Activated gamma-delta T cell (primary cell): ENCODE results near the gene SAMHD1.
"Not testable (repeated sequence)": the region's sequence is repeated elsewhere in the genome, so short reads cannot be mapped to it uniquely, and the experiment has no call there.

Source experiments
- DNase-seq: peaks from one replicate; lab custom pipeline; 2025; lab: John Stamatoyannopoulos, UW

SAMHD1 gene

GRCh38 chr20:36916199-36916598 is 35.3 kb downstream of the SAMHD1 start:
- DNase-seq = no peak

DNA sequence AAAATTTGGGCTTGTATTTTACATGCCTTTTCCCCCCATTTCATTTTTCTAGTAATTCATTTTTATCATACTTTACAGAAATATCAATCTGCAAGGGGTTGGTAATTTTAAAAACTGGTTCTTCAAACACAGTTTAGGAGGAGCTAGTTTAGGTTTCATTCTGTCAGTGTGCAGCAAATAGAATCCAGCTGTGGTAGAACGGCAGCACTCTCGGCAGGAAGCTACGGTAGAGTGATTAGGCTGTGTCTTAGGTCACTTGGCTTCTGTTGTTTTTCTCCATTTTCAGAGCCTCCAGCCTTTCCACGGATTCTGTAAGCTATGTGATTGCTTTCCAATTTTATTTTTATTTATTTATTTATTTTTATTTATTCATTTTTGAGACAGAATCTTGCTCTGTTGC is 42.9 kb downstream of the SAMHD1 start:
- DNase-seq = no peak

GRCh38 chr20:36906086-36906485 is 45.4 kb downstream of the SAMHD1 start:
- not testable (repeated sequence) for DNase-seq

GRCh38 chr20:36905566-36905965 is 45.9 kb downstream of the SAMHD1 start:
- not testable (repeated sequence) for DNase-seq

- no peak for DNase-seq
Measured at GRCh38 chr20:36904690-36905089, 46.8 kb downstream of the SAMHD1 start.

- DNase-seq = no peak
Measured at GRCh38 chr20:36895036-36895435, 56.5 kb downstream of the SAMHD1 start.

DNA sequence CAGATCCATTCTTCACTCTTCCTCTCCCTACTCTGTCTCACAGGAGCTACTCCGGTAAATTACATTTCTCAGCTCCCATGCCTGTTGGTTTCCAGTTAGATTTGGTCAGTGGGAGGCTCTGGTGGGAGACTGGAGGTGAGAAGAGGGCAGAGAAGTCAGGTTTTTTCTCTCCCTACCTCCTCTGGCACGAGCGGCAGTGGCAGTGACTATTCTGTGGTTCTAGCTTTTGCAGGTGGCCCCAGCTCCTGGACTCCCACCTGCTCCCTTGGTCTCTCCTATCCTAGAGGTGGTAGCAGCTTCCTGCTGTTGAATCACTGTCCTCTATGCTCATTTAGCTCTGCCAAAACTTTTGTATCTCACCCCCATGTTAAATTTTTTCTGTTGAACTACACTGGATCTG is 57.7 kb downstream of the SAMHD1 start:
- no peak for DNase-seq

DNA sequence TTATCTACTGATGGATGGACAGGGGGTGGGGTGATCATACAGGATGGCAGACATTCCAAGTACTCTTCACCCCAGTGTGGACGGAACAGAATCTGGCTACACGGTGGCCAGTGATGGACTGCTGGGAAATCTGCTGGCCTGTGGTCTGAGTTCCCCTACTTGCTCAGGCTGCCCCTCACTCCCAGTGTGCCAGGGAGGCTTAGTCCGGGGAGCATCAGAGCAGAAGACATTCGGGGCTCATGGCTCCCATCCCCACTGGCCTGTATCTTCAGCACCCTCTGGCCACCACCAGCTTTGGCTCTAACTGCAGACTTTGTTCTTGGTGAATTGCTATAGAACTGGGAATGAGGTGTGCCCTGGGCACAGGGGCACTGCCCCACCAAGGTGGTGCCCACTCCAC is 60.3 kb downstream of the SAMHD1 start:
- no peak for DNase-seq

DNA sequence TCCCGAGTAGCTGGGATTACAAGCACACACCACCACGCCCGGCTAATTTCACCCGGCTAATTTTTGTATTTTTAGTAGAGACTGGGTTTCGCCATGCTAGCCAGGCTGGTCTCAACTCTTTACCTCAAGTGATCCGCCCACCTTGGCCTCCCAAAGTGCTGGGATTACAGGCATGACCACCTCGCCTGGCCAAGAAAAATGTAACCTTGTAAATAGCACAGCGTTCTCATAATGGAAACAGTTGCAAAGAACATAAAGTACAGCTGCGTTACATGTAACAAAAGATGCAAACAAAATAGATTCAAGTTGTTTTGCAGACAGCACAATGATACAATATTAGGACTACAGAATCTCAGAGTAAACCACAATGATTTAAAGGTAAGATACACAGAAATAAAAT is 60.9 kb downstream of the SAMHD1 start:
- no peak for DNase-seq

DNA sequence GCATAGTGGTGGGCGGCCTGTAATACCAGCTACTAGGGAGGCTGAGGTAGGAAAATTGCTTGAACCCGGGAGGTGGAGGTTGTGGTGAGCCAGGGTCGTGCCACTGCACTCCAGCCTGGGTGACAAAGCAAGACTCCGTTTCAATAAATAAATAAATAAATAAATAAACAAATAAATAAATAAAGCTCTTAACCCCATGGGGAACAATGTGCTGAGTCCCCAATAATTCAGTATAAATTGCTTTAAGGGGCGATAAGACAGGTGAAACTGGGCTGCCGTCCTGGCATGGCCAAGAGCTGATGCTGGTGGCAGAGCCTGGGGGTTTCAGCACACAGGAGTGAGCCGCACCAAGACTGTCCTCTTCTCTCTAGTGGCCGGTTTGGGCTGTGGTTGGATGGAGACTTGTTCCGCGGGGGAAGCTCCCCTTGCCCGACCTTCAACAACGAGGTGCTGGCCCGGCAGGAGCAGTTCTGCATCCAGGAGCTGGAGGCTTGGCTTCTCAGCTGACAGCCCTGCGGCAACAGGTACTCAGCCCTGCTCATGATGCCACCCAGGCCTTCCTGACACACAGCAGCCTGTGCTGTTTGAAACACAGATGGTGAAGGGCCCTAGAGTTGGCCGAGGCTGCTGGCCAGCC is 62.5 kb downstream of the SAMHD1 start:
- no peak for DNase-seq

DNA sequence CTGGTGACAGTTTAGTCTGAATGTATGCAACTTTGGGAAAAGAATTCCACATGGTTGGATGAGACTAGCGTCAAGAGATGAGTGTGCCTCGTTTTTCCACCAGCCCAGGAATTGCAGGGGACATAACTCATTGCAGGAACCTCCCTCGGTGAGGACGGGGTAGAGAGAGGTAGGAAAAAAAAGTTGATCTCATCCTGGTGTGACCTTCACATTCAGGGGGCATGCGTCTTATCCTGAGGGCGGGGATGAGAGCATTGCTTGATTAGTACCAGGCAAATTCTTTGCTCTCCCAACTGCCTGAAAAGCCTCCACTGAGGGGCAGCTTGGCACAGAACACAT is 63.8 kb downstream of the SAMHD1 start:
- no peak for DNase-seq

DNA sequence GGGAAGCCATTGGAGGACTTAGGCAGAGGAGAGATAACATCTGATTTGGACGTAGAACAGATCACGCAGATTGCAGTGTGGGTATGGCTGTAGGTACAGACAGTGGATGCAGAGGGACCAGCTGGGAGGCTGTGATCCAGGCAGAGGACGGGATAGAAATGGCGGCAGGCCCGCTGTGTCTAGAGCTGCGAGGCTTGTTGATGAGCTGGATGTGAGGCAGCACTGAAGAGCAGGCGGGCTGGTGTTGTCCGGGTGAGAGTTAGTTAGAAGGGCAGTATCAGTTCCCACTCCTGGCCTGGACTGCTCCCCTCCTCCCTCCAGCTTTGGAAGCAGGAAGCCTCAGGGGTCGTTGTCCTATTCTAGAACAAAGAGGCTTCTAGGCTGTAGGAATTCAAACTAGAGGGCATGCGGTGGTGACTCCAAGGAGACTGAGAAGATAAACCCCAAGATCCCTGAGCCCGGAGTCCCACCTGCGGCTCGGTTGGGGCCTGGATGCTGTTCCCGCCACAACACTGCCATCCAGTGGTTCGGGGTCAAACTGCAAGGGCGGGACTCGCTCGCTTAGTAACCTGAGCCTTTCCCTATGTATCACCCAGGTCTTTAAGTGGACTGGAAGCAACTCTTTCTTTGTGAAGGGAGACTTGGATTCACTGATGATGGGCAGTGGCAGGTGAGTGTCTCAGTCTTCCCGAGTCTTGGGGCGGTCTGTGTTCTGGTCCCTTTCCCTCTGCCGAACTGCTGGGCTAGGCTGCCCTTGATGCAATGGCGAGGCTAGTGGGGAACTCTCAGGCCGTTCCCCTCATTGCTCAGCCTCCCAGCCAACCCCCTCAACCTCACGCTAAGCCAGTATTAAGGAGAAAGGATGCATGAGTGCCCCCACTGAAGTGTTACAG is 64.4 kb downstream of the SAMHD1 start:
- DNase-seq = no peak

DNA sequence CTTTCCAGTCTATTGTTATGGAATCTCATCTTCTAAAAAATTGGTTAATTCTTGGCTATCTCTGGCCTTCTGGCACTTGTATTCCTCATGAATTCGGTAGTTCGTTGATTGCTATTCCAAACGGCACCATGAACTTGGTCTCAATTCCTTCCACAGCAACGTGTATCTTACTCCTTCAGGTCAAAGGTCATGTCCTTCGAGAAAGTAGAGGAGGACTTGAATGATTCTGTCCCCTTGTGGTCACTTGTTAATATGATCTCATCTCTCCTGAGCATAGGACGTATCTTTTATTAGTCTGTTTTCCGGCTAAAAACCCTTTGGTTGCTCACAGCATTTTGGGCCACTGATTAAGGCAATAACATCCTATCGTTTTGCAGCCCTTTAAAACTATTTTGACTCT is 66.2 kb downstream of the SAMHD1 start:
- DNase-seq = no peak

- DNase-seq = no peak
Measured at GRCh38 chr20:36883977-36884535, 67.5 kb downstream of the SAMHD1 start.

DNA sequence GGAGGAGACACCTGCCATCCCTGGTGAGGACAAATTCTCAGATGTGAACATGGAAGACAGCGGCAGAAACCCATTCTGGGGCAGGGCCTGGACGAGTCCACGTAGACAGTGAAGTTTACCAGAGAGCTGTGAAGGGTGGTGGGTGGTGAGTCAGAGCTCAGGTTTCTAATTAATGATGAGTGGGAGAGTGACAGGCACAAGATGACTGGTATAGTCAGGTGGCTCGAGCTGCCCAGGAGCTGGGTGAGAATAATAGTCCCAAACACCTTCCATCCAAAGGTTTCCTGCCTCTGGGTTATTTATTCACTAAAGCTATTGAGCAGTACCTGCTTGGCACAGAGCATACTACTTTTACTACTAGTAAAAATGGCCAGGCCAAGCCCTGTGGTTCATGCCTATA is 69.6 kb downstream of the SAMHD1 start:
- no peak for DNase-seq

GRCh38 chr20:36881331-36881730 is 70.2 kb downstream of the SAMHD1 start:
- DNase-seq = no peak

GRCh38 chr20:36880741-36881250 is 70.7 kb downstream of the SAMHD1 start:
- DNase-seq = no peak

- DNase-seq = no peak
Measured at GRCh38 chr20:36878941-36879340, 72.6 kb downstream of the SAMHD1 start.

- DNase-seq = no peak
Measured at GRCh38 chr20:36876473-36876833, 75.1 kb downstream of the SAMHD1 start.

GRCh38 chr20:36875702-36876472 is 75.6 kb downstream of the SAMHD1 start, which contains the start of gene TLDC2:
TSS of gene TLDC2 (plus strand) at chr20:36876138. CDS start at chr20:36876175, 37 bp downstream.
- DNase-seq = no peak

DNA sequence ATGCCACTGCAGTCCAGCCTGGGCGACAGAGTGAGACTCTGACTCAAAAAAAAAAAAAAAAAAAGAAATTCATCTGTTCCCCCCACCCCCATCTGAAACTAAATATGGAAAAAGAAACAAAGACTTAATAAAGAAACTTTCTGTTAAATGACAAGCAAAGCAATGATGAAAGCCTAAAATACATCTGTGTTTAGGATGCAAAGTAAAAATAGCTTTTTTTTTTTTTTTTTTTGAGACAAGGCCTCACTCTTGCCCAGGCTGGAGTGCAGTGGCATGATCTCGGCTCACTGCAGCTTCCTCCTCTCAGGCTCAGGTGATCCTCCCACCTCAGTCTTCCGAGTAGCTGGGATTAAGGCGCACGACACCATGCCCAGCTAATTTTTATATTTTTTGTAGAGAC is 76.4 kb downstream of the SAMHD1 start:
- DNase-seq = not testable (repeated sequence)

- no peak for DNase-seq
Measured at GRCh38 chr20:36873498-36874189, 77.9 kb downstream of the SAMHD1 start.
